ENCODE data around the gene FN3K. TPM values are rescaled to one million over a fixed set of nuclear protein-coding genes. Genes with fewer than 3 reads are reported as not detected.

The FN3K gene
- total and polyA plus RNA-seq, 2 of the 13 experiments (the other 11 are each of a cell fraction or from before 2014, with no cell fraction given), result 3.5 to 12.2 TPM

- TF ChIP-seq DZIP1 (CRISPR knock-in tag; IDR thresholded peaks at IDR 0.05) (no peak), ZBTB7A (CRISPR knock-in tag; IDR thresholded peaks at IDR 0.05) (no peak), ZFP62 (CRISPR knock-in tag; IDR thresholded peaks at IDR 0.05) (no peak), KLF13 (CRISPR knock-in tag; IDR thresholded peaks at IDR 0.05) (no peak), HOXA7 (CRISPR knock-in tag; IDR thresholded peaks at IDR 0.05) (no peak), MTA3 (CRISPR knock-in tag; IDR thresholded peaks at IDR 0.05) (no peak), KDM1A (CRISPR knock-in tag; IDR thresholded peaks at IDR 0.05) (no peak), KDM3A (CRISPR knock-in tag; IDR thresholded peaks at IDR 0.05; ENCODE audit: low read depth) (no peak), ADNP (CRISPR knock-in tag; IDR thresholded peaks at IDR 0.05) (no peak), DR1 (CRISPR knock-in tag; IDR thresholded peaks at IDR 0.05) (no peak), ZNF678 (CRISPR knock-in tag; IDR thresholded peaks at IDR 0.05) (no peak), ZNF768 (CRISPR knock-in tag; IDR thresholded peaks at IDR 0.05) (no peak), ZNF7 (CRISPR knock-in tag; IDR thresholded peaks at IDR 0.05) (no peak), ZEB1 (IDR thresholded peaks at IDR 0.05; ENCODE audit: insufficient replicate concordance, low read depth) (no peak), ZNF24 (IDR thresholded peaks at IDR 0.05) (no peak), ZNF577 (CRISPR knock-in tag; IDR thresholded peaks at IDR 0.05; ENCODE audit: borderline replicate concordance, low read depth) (no peak), ELF4 (CRISPR knock-in tag; IDR thresholded peaks at IDR 0.05; ENCODE audit: borderline replicate concordance) (no peak), HMGA1 (CRISPR knock-in tag; conservative IDR thresholded peaks at IDR 0.05) (no peak), ZBTB1 (CRISPR knock-in tag; IDR thresholded peaks at IDR 0.05; ENCODE audit: borderline replicate concordance) (no peak), KDM6A (CRISPR knock-in tag; IDR thresholded peaks at IDR 0.05; ENCODE audit: low read depth) (no peak), FOXJ3 (CRISPR knock-in tag; IDR thresholded peaks at IDR 0.05; ENCODE audit: borderline replicate concordance) (no peak), ZNF12 (CRISPR knock-in tag; IDR thresholded peaks at IDR 0.05) (no peak), MIER2 (CRISPR knock-in tag; IDR thresholded peaks at IDR 0.05) (no peak), PBX2 (CRISPR knock-in tag; IDR thresholded peaks at IDR 0.05) (peak; percentile 94), TOE1 (CRISPR knock-in tag; IDR thresholded peaks at IDR 0.05) (no peak), ZFP36 (IDR thresholded peaks at IDR 0.05; ENCODE audit: borderline replicate concordance, low read depth, low read length, partially characterized antibody) (no peak)
Measured at GRCh38 chr17:82698065-82698973, 37.1 kb upstream of the FN3K start, which contains the start of gene RAB40B (continued).
